Keratinocyte (primary cell): Measurements from ENCODE around the gene SGCE. TPM values are rescaled to one million over a fixed set of nuclear protein-coding genes. Genes with fewer than 3 reads are reported as not detected.

Experiments
- DNase-seq: peaks from one replicate; pipeline ENCODE4 v3.0.0-alpha.2; 2011; ENCODE audit warnings: low read depth, missing footprints, low spot score
- FAIRE-seq: peaks from 2 replicates; lab custom pipeline; 2011; peaks lifted over from hg19 to GRCh38; lab: Jason Lieb, UNC
- H2AFZ ChIP-seq: 2 replicates; pipeline ENCODE4 v1.6.0; 2012; ENCODE audit warnings: low read length, control low read depth, inconsistent platforms; ENCODE audit not compliant: control insufficient read depth
- H3K27ac ChIP-seq: 2 replicates; pipeline ENCODE4 v1.5.1; 2011; ENCODE audit warnings: low read length; ENCODE audit not compliant: control insufficient read depth, insufficient read depth
- H3K27me3 ChIP-seq: 3 replicates; pipeline ENCODE4 v1.6.0; 2011; ENCODE audit warnings: low read length; ENCODE audit not compliant: control insufficient read depth, insufficient read depth; ENCODE audit errors: extremely low read depth
- H3K36me3 ChIP-seq, 2 experiments: 2 replicates in 1 of 2; 3 replicates in 1 of 2; pipeline ENCODE4 v1.5.1; 2011; ENCODE audit warnings: low read length in 2 of 2, mild to moderate bottlenecking in 1 of 2; ENCODE audit not compliant: control insufficient read depth in 2 of 2, insufficient read depth in 2 of 2; ENCODE audit errors: extremely low read depth in 1 of 2
- H3K4me1 ChIP-seq: 3 replicates; pipeline ENCODE4 v1.5.1; 2011; ENCODE audit warnings: low read length; ENCODE audit not compliant: control insufficient read depth, insufficient read depth; ENCODE audit errors: extremely low read depth
- H3K4me2 ChIP-seq: 3 replicates; pipeline ENCODE4 v1.6.0; 2011; ENCODE audit warnings: low read depth, low read length; ENCODE audit not compliant: control insufficient read depth, insufficient read depth; ENCODE audit errors: extremely low read depth
- H3K4me3 ChIP-seq, 3 experiments: fragments of 200-600 bp in 1 of 3; sonication (generic) in 1 of 3; 2 replicates in 2 of 3; 3 replicates in 1 of 3; pipeline ENCODE4 v1.5.1; 2011 to 2016; ENCODE audit warnings: low read length in 3 of 3, mild to moderate bottlenecking in 3 of 3, control low read depth in 2 of 3, inconsistent platforms in 1 of 3, low read depth in 1 of 3, mixed read lengths in 1 of 3, mixed run types in 1 of 3, moderate library complexity in 1 of 3; ENCODE audit not compliant: control insufficient read depth in 2 of 3, insufficient read depth in 2 of 3; ENCODE audit errors: extremely low read depth in 1 of 3
- H3K79me2 ChIP-seq: 2 replicates; pipeline ENCODE4 v1.6.0; 2012; ENCODE audit warnings: low read length; ENCODE audit not compliant: control insufficient read depth, insufficient read depth
- H3K9ac ChIP-seq: 3 replicates; pipeline ENCODE4 v1.6.0; 2011; ENCODE audit warnings: low read length; ENCODE audit not compliant: control insufficient read depth, insufficient read depth; ENCODE audit errors: extremely low read depth
- H3K9me1 ChIP-seq: 3 replicates; pipeline ENCODE4 v1.6.0; 2011; ENCODE audit warnings: low read length; ENCODE audit not compliant: control insufficient read depth, insufficient read depth; ENCODE audit errors: extremely low read depth
- H3K9me3 ChIP-seq: 2 replicates; pipeline ENCODE4 v1.5.1; 2012; ENCODE audit warnings: low read depth, low read length; ENCODE audit not compliant: control insufficient read depth
- H4K20me1 ChIP-seq: 3 replicates; pipeline ENCODE4 v1.6.0; 2011; ENCODE audit warnings: low read length; ENCODE audit not compliant: control insufficient read depth, insufficient read depth; ENCODE audit errors: extremely low read depth
- CTCF ChIP-seq, 3 experiments: IDR thresholded peaks in 1 of 3; conservative IDR thresholded peaks in 1 of 3; optimal IDR thresholded peaks in 1 of 3; 2 replicates in 2 of 3; 3 replicates in 1 of 3; pipeline versions ENCODE3 to v1.5.1; 2011; ENCODE audit warnings: low read length in 3 of 3, mild to moderate bottlenecking in 3 of 3, moderate library complexity in 2 of 3, control low read depth in 1 of 3, inconsistent platforms in 1 of 3; ENCODE audit not compliant: insufficient read depth in 2 of 3; ENCODE audit errors: extremely low read depth in 1 of 3
- EZH2 ChIP-seq: IDR thresholded peaks from one replicate; pipeline ENCODE4 v1.6.1; 2012; ENCODE audit warnings: inconsistent platforms, mild to moderate bottlenecking, low read length, moderate library complexity
- dilution Hi-C: fragments of 300-500 bp; cut with MboI; formaldehyde crosslinking; loops from one replicate; pipeline ENCODE4 v1.7.0; 2020; ENCODE audit warnings: low sequenced_read_pairs; ENCODE audit not compliant: extremely low pct_ligation_motif_present
- polyA plus RNA-seq, 5 experiments: library from polyadenylated mRNA; depleted of rRNA in 3 of 5; stranded (reverse) in 3 of 5; stranded (forward) in 1 of 5; unstranded in 1 of 5; fragments of >200 nt; gene quantifications; 1 replicate in 1 of 5; 2 replicates in 3 of 5; 3 replicates in 1 of 5; pipeline versions ENCODE4 v1.2.1 to v1.2.3, GENCODE V29; 2011 to 2012; ENCODE audit warnings: missing spikeins in 2 of 5, low read depth in 1 of 5, low replicate concordance in 1 of 5

SGCE gene
- polyA plus RNA-seq, 1 donor (not counting 4 experiments of a cell fraction or from before 2014, with no cell fraction given) = 7.9 TPM

GRCh38 chr7:94620703-94621118 lies 35.2 kb downstream of the SGCE start:
- dilution Hi-C loops = no loop called here
- H3K27ac ChIP-seq = no peak overlapping the region
- H3K4me2 ChIP-seq = no peak overlapping the region
- TF ChIP-seq CTCF (optimal IDR thresholded peaks at IDR 0.05 in 1 of 3, IDR thresholded peaks at IDR 0.05 in 1 of 3, conservative IDR thresholded peaks at IDR 0.05 in 1 of 3; ENCODE audit: extremely low read depth in 1 of 3, insufficient read depth in 2 of 3, low read length in 3 of 3) = no peak
- no peak for TF ChIP-seq EZH2
- no peak overlapping the region for H2AFZ ChIP-seq
- DNase-seq (peak; percentile 67), FAIRE-seq (peak; percentile 95)
- H3K4me3 ChIP-seq = no peak overlapping the region
- no peaks in the 10 kb centered on the region for H3K79me2 ChIP-seq
- H3K27me3 ChIP-seq = no peaks in the 10 kb centered on the region
- H3K36me3 ChIP-seq = no peaks in the 10 kb centered on the region
- H4K20me1 ChIP-seq = no peaks in the 10 kb centered on the region
- no peaks in the 10 kb centered on the region for H3K9me1 ChIP-seq
- peaks cover 6% of the 10 kb centered on the region for H3K4me1 ChIP-seq
- H3K9me3 ChIP-seq = no peaks in the 10 kb centered on the region
- H3K9ac ChIP-seq = no peak overlapping the region

GRCh38 chr7:94618126-94618525 lies 37.8 kb downstream of the SGCE start:
- Histone ChIP-seq H3K4me3 (no peak overlapping the region), H3K36me3 (no peaks in the 10 kb centered on the region), H3K9ac (no peak overlapping the region), H3K9me3 (no peaks in the 10 kb centered on the region), H3K27ac (no peak overlapping the region), H3K9me1 (no peaks in the 10 kb centered on the region), H3K27me3 (no peaks in the 10 kb centered on the region), H2AFZ (no peak overlapping the region), H3K4me2 (no peak overlapping the region), H4K20me1 (no peaks in the 10 kb centered on the region), H3K4me1 (peaks cover 6% of the 10 kb centered on the region), H3K79me2 (no peaks in the 10 kb centered on the region)
- DNase-seq (no peak), FAIRE-seq (no peak)
- TF ChIP-seq EZH2 (no peak), CTCF (optimal IDR thresholded peaks at IDR 0.05 in 1 of 3, IDR thresholded peaks at IDR 0.05 in 1 of 3, conservative IDR thresholded peaks at IDR 0.05 in 1 of 3; ENCODE audit: extremely low read depth in 1 of 3, insufficient read depth in 2 of 3, low read length in 3 of 3) (no peak)
- dilution Hi-C loops = no loop called here
